Fibroblast of lung (primary cell): ENCODE measurements around the gene CMC2. TPM values are rescaled to one million over a fixed set of nuclear protein-coding genes. Genes with fewer than 3 reads are reported as not detected.

Experiments
- DNase-seq, 2 donors: peaks; one replicate each; pipeline versions ENCODE4 v3.0.0 to v3.0.0-alpha.2; 2010; ENCODE audit warnings: low read depth in 2 of 2
- H2AFZ ChIP-seq: 2 replicates; pipeline ENCODE4 v1.5.1; 2012; ENCODE audit warnings: low read length, control low read depth, inconsistent platforms
- H3K27ac ChIP-seq: 2 replicates; pipeline ENCODE4 v1.5.1; 2011; ENCODE audit warnings: low read length, control low read depth; ENCODE audit not compliant: insufficient read depth
- H3K27me3 ChIP-seq: 2 replicates; pipeline ENCODE4 v1.5.1; 2011; ENCODE audit warnings: mild to moderate bottlenecking, low read length; ENCODE audit not compliant: control insufficient read depth, insufficient read depth
- H3K36me3 ChIP-seq: 2 replicates; pipeline ENCODE4 v1.5.1; 2011; ENCODE audit warnings: low read length; ENCODE audit not compliant: control insufficient read depth, insufficient read depth
- H3K4me1 ChIP-seq: 2 replicates; pipeline ENCODE4 v1.5.1; 2011; ENCODE audit warnings: low read length; ENCODE audit not compliant: control insufficient read depth, insufficient read depth; ENCODE audit errors: extremely low read depth
- H3K4me2 ChIP-seq: 2 replicates; pipeline ENCODE4 v1.5.1; 2011; ENCODE audit warnings: low read length, control low read depth; ENCODE audit not compliant: insufficient read depth; ENCODE audit errors: extremely low read depth
- H3K4me3 ChIP-seq, 4 experiments: fragments of 200-600 bp in 1 of 4; sonication (generic) in 1 of 4; replicated peaks in 1 of 4; 2 replicates each; pipeline ENCODE4 v1.5.1; 2011 to 2016; ENCODE audit warnings: low read length in 4 of 4, low read depth in 3 of 4, mild to moderate bottlenecking in 3 of 4, control low read depth in 2 of 4, inconsistent platforms in 1 of 4, mixed read lengths in 1 of 4; ENCODE audit not compliant: insufficient read depth in 1 of 4; ENCODE audit errors: control extremely low read depth in 1 of 4
- H3K79me2 ChIP-seq: 2 replicates; pipeline ENCODE4 v1.5.1; 2012; ENCODE audit warnings: mild to moderate bottlenecking, low read length, inconsistent platforms; ENCODE audit not compliant: control insufficient read depth, insufficient read depth
- H3K9ac ChIP-seq: 2 replicates; pipeline ENCODE4 v1.5.1; 2011; ENCODE audit warnings: mild to moderate bottlenecking, low read length, control low read depth; ENCODE audit not compliant: insufficient read depth
- H3K9me3 ChIP-seq: 2 replicates; pipeline ENCODE4 v1.5.1; 2012; ENCODE audit warnings: low read depth, low read length; ENCODE audit not compliant: control insufficient read depth, insufficient read depth
- H4K20me1 ChIP-seq: 2 replicates; pipeline ENCODE4 v1.5.1; 2011; ENCODE audit warnings: low read length; ENCODE audit not compliant: control insufficient read depth, insufficient read depth; ENCODE audit errors: extremely low read depth
- EZH2 ChIP-seq: IDR thresholded peaks from 2 replicates; pipeline ENCODE4 v1.5.1; 2012; ENCODE audit warnings: low read length, control low read depth, mild to moderate bottlenecking; ENCODE audit errors: missing control alignments
- polyA plus RNA-seq, 2 donors: library from polyadenylated mRNA; depleted of rRNA in 1 of 2; stranded (reverse) in 1 of 2; unstranded in 1 of 2; fragments of >200 nt; gene quantifications; 2 replicates each; pipeline ENCODE4 v1.2.1, GENCODE V29; 2011 to 2012; ENCODE audit warnings: missing spikeins in 1 of 2
- total RNA-seq: library from RNA; depleted of rRNA; stranded (reverse); fragments of >200 nt; gene quantifications from 2 replicates; pipeline ENCODE4 v1.2.1, GENCODE V29; 2014
- TF ChIP-seq, protein P1 (sequence below), 2 donors: IDR thresholded peaks in 1 of 2; conservative IDR thresholded peaks in 1 of 2; 1 replicate in 1 of 2; 2 replicates in 1 of 2; pipeline ENCODE4 v1.5.1; 2011 to 2012; ENCODE audit warnings: low read length in 2 of 2, control low read depth in 1 of 2, inconsistent platforms in 1 of 2, low read depth in 1 of 2, mild to moderate bottlenecking in 1 of 2

CMC2 gene
- total and polyA plus RNA-seq, 2 donors (not counting 1 experiment from before 2014, with no cell fraction given), result 70.5 to 77.3 TPM

DNA sequence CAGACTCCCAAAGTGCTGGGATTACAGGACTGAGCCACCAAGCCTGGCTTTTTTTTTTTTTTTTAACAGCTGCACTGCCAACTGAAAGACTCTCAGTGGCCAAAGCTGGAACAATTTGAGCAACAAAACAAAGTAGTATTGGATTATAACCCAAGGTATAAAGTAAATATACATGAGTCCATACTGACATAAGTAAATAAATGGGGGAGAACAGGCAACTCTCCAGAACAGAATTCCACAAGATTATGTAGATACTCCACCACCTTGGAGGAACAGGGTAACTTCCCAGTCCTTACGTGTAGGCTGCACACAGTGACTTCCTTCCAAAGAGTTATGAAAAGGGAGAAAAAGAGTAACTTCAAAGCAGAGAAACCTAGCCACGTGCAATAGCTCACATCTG is 15.7 kb downstream of the CMC2 start:
- no peak overlapping the region for H3K9ac ChIP-seq
- TF ChIP-seq EZH2, result no peak
- TF ChIP-seq, protein P1, sequence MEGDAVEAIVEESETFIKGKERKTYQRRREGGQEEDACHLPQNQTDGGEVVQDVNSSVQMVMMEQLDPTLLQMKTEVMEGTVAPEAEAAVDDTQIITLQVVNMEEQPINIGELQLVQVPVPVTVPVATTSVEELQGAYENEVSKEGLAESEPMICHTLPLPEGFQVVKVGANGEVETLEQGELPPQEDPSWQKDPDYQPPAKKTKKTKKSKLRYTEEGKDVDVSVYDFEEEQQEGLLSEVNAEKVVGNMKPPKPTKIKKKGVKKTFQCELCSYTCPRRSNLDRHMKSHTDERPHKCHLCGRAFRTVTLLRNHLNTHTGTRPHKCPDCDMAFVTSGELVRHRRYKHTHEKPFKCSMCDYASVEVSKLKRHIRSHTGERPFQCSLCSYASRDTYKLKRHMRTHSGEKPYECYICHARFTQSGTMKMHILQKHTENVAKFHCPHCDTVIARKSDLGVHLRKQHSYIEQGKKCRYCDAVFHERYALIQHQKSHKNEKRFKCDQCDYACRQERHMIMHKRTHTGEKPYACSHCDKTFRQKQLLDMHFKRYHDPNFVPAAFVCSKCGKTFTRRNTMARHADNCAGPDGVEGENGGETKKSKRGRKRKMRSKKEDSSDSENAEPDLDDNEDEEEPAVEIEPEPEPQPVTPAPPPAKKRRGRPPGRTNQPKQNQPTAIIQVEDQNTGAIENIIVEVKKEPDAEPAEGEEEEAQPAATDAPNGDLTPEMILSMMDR (conservative IDR thresholded peaks at IDR 0.05 in 1 of 2, IDR thresholded peaks at IDR 0.05 in 1 of 2; ENCODE audit: low read depth in 1 of 2, low read length in 2 of 2), result no peak

GRCh38 chr16:80990577-80990976 is 16.1 kb downstream of the CMC2 start:
- peaks cover 10% of the 10 kb centered on the region for H3K4me1 ChIP-seq
- H3K9ac ChIP-seq, result no peak overlapping the region
- no peaks in the 10 kb centered on the region for H3K27me3 ChIP-seq
- H3K27ac ChIP-seq, result no peak overlapping the region
- H3K4me3 ChIP-seq, result no peak overlapping the region
- H3K79me2 ChIP-seq, result peaks cover 54% of the 10 kb centered on the region
- no peaks in the 10 kb centered on the region for H4K20me1 ChIP-seq
- no peak overlapping the region for H2AFZ ChIP-seq
- H3K9me3 ChIP-seq, result no peaks in the 10 kb centered on the region
- H3K4me2 ChIP-seq, result no peak overlapping the region
- H3K36me3 ChIP-seq, result peaks cover 1% of the 10 kb centered on the region
- no peak for TF ChIP-seq EZH2
- TF ChIP-seq, protein P1 (conservative IDR thresholded peaks at IDR 0.05 in 1 of 2, IDR thresholded peaks at IDR 0.05 in 1 of 2; ENCODE audit: low read depth in 1 of 2, low read length in 2 of 2), result no peak
- DNase-seq, result no peak

More for the DNA sequence above, 15.7 kb downstream of the CMC2 start:
- Histone ChIP-seq H3K9me3 (no peaks in the 10 kb centered on the region), H3K4me3 (no peak overlapping the region), H3K79me2 (peaks cover 56% of the 10 kb centered on the region), H3K36me3 (peaks cover 1% of the 10 kb centered on the region), H2AFZ (no peak overlapping the region), H3K27ac (no peak overlapping the region), H3K4me1 (peaks cover 10% of the 10 kb centered on the region), H3K27me3 (no peaks in the 10 kb centered on the region), H4K20me1 (no peaks in the 10 kb centered on the region), H3K4me2 (no peak overlapping the region)
- no peak for DNase-seq

DNA sequence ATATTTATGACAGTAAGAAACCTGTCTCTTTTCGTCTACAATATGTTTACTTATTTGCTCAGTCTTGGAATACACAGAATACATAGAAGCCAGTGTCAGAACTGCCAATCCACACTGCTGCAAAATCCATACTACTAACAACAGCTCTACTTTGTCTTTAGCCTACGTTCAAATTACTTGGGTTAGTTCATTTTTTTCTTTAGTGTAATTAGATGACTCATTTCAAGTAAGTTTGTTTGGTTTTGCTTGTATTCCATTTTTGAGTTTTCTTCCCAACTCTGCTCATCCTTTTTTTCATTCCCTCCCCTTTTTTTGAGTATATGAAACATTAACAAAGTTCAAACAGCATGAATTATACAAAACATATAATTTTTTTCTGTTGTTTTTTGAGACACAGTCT is 16.9 kb downstream of the CMC2 start:
- DNase-seq, result peak in 1 of 2 donors; percentile 28
- Histone ChIP-seq H3K4me1 (peaks cover 10% of the 10 kb centered on the region), H3K9ac (no peak overlapping the region), H3K4me2 (no peak overlapping the region), H3K36me3 (peaks cover 1% of the 10 kb centered on the region), H3K4me3 (no peak overlapping the region), H4K20me1 (no peaks in the 10 kb centered on the region), H3K27me3 (no peaks in the 10 kb centered on the region), H3K79me2 (peaks cover 49% of the 10 kb centered on the region), H2AFZ (no peak overlapping the region), H3K9me3 (no peaks in the 10 kb centered on the region), H3K27ac (no peak overlapping the region)
- TF ChIP-seq, protein P1 (conservative IDR thresholded peaks at IDR 0.05 in 1 of 2, IDR thresholded peaks at IDR 0.05 in 1 of 2; ENCODE audit: low read depth in 1 of 2, low read length in 2 of 2), result no peak
- no peak for TF ChIP-seq EZH2
